GM12878 (cell line): ENCODE measurements around the gene ADAMTSL1. TPM values are rescaled to one million over a fixed set of nuclear protein-coding genes. Genes with fewer than 3 reads are reported as not detected.

ENCODE experiments used
- ATAC-seq: fragments of 200-7000 bp; cut with Tn5 transposase; 3 replicates; pipeline ENCODE4 v1.9.1; 2020; ENCODE audit warnings: mild to moderate bottlenecking, moderate library complexity
- BruUV-seq: library from RNA; stranded (reverse); fragments of 400-500 nt; replicated peaks from 2 replicates; lab custom pipeline; 2021; lab: Mats Ljungman, UMichigan
- CTCF ChIA-PET: fragments of 300-600 bp; sonication (Branson Sonifier 250); formaldehyde crosslinking; extraction: SDS; loops from one replicate; lab custom pipeline; 2021; ENCODE audit warnings: inconsistent platforms; lab: Yijun Ruan, JAX
- POLR2A ChIA-PET: fragments of 350-600 bp; formaldehyde crosslinking; extraction: SDS; loops from one replicate; lab custom pipeline; 2021; ENCODE audit warnings: inconsistent platforms; lab: Charles Lee
- RAD21 ChIA-PET: fragments of 300-600 bp; sonication (Branson Sonifier 250); formaldehyde crosslinking; loops from one replicate; lab custom pipeline; 2023; ENCODE audit warnings: antibody characterized with exemption; ENCODE audit not compliant: unreplicated experiment; lab: Charles Lee
- SMC1A ChIA-PET: fragments of 300-600 bp; sonication (Branson Sonifier 250); formaldehyde crosslinking; loops from one replicate; lab custom pipeline; 2023; ENCODE audit not compliant: unreplicated experiment, uncharacterized antibody; lab: Charles Lee
- DNase-seq: peaks from one replicate; pipeline ENCODE4 v3.0.0-alpha.2; 2011; ENCODE audit warnings: low read depth, low spot score
- FAIRE-seq: peaks from 3 replicates; lab custom pipeline; 2011; peaks lifted over from hg19 to GRCh38; lab: Jason Lieb, UNC
- H2AFZ ChIP-seq: 2 replicates; pipeline ENCODE4 v1.6.0; 2011; ENCODE audit warnings: low read depth, low read length, control low read depth; ENCODE audit not compliant: control insufficient read depth
- H3K27ac ChIP-seq: 2 replicates; pipeline ENCODE4 v1.5.1; 2011; ENCODE audit warnings: control low read depth; ENCODE audit not compliant: control insufficient read depth, insufficient read depth
- H3K27me3 ChIP-seq, 2 experiments: replicated peaks in 1 of 2; 2 replicates each; pipeline versions ENCODE4 v1.6.0 to v1.6.1; 2011; ENCODE audit warnings: low read length in 1 of 2; ENCODE audit not compliant: control insufficient read depth in 2 of 2, insufficient read depth in 2 of 2
- H3K36me3 ChIP-seq, 2 experiments: 2 replicates each; pipeline ENCODE4 v1.5.1; 2011; ENCODE audit warnings: low read length in 1 of 2; ENCODE audit not compliant: control insufficient read depth in 2 of 2, insufficient read depth in 2 of 2
- H3K4me1 ChIP-seq: 2 replicates; pipeline ENCODE4 v1.6.1; 2011; ENCODE audit warnings: mild to moderate bottlenecking, low read length, moderate library complexity, mixed read lengths; ENCODE audit not compliant: control insufficient read depth, insufficient read depth
- H3K4me2 ChIP-seq: 2 replicates; pipeline ENCODE4 v1.6.0; 2011; ENCODE audit warnings: control low read depth; ENCODE audit not compliant: control insufficient read depth, insufficient read depth
- H3K4me3 ChIP-seq: fragments of 200-600 bp; sonication (generic); 2 replicates; pipeline ENCODE4 v1.5.1; 2016
- H3K79me2 ChIP-seq: 2 replicates; pipeline ENCODE4 v1.6.0; 2011; ENCODE audit warnings: low read length; ENCODE audit not compliant: control insufficient read depth, insufficient read depth
- H3K9ac ChIP-seq: 2 replicates; pipeline ENCODE4 v1.8.0; 2011; ENCODE audit warnings: low read length, control low read depth, mixed read lengths; ENCODE audit not compliant: control insufficient read depth, insufficient read depth
- H3K9me3 ChIP-seq: replicated peaks from 3 replicates; pipeline ENCODE4 v1.5.1; 2011; ENCODE audit warnings: mild to moderate bottlenecking, low read length; ENCODE audit not compliant: control insufficient read depth, insufficient read depth
- H4K20me1 ChIP-seq: 2 replicates; pipeline ENCODE4 v1.6.0; 2011; ENCODE audit not compliant: control insufficient read depth, insufficient read depth
- E4F1 ChIP-seq: fragments of 450-650 bp; IDR thresholded peaks from 2 replicates; pipeline ENCODE4 v1.6.1; 2018; ENCODE audit warnings: borderline replicate concordance, mild to moderate bottlenecking; ENCODE audit not compliant: partially characterized antibody
- HSF1 ChIP-seq: fragments of 150-350 bp; IDR thresholded peaks from 2 replicates; pipeline ENCODE4 v1.6.1; 2014; ENCODE audit warnings: mild to moderate bottlenecking, low read depth, low read length
- MAX ChIP-seq: IDR thresholded peaks from 2 replicates; pipeline ENCODE4 v1.6.1; 2012; ENCODE audit warnings: low read depth, low read length, improper control_type of control experiment
- MEF2B ChIP-seq: fragments of 450-650 bp; IDR thresholded peaks from 2 replicates; pipeline ENCODE4 v1.6.1; 2018; ENCODE audit warnings: mild to moderate bottlenecking, moderate library complexity; ENCODE audit not compliant: partially characterized antibody, poor library complexity, severe bottlenecking
- PBX3 ChIP-seq: IDR thresholded peaks from 2 replicates; pipeline ENCODE4 v1.6.1; 2011; ENCODE audit warnings: mild to moderate bottlenecking, low read depth, low read length, moderate library complexity; ENCODE audit not compliant: insufficient replicate concordance
- RCOR1 ChIP-seq: conservative IDR thresholded peaks from 2 replicates; pipeline ENCODE4 v1.6.1; 2012; ENCODE audit warnings: low read depth, low read length, improper control_type of control experiment
- RELA ChIP-seq: fragments of 450-650 bp; IDR thresholded peaks from 2 replicates; pipeline ENCODE4 v1.8.0; 2014; ENCODE audit warnings: borderline replicate concordance; ENCODE audit not compliant: partially characterized antibody
- RUNX3 ChIP-seq: IDR thresholded peaks from 2 replicates; pipeline ENCODE4 v1.6.1; 2012; ENCODE audit warnings: low read length, inconsistent platforms
- TCF12 ChIP-seq: IDR thresholded peaks from 2 replicates; pipeline ENCODE4 v1.6.1; 2011; ENCODE audit warnings: low read depth, mild to moderate bottlenecking, low read length
- TCF7 ChIP-seq: IDR thresholded peaks from 2 replicates; pipeline ENCODE4 v1.6.1; 2014; ENCODE audit warnings: antibody characterized with exemption, borderline replicate concordance
- USF1 ChIP-seq: IDR thresholded peaks from 2 replicates; pipeline ENCODE4 v1.6.1; 2011; ENCODE audit warnings: borderline replicate concordance, low read depth, mild to moderate bottlenecking, moderate library complexity, mixed read lengths, low read length; ENCODE audit not compliant: insufficient read depth; ENCODE audit errors: extremely low read length
- ZNF207 ChIP-seq: fragments of 450-650 bp; IDR thresholded peaks from 2 replicates; pipeline ENCODE4 v1.6.1; 2014; ENCODE audit warnings: antibody characterized with exemption, mild to moderate bottlenecking, borderline replicate concordance
- ZNF384 ChIP-seq: IDR thresholded peaks from 2 replicates; pipeline ENCODE4 v1.6.1; 2012; ENCODE audit warnings: low read depth, mild to moderate bottlenecking, low read length, improper control_type of control experiment, borderline replicate concordance
- WGBS: methylation state at CpG from one replicate; pipeline ENCODE4 v1.1.6; 2016; ENCODE audit warnings: low lambda C conversion rate; ENCODE audit not compliant: insufficient replicate concordance, insufficient coverage; ENCODE audit errors: missing lambda C conversion rate; 5-methylcytosine and 5-hydroxymethylcytosine counted together
- in situ Hi-C: fragments of 300-500 bp; cut with MboI; formaldehyde crosslinking; loops from 9 replicates; pipeline ENCODE4 v1.14.3; 2018; ENCODE audit warnings: mixed read lengths
- intact Hi-C: fragments of 100-400 bp; cut with micrococcal nuclease; formaldehyde crosslinking; loops from one replicate; pipeline ENCODE4 v1.14.2; 2022; ENCODE audit not compliant: unreplicated experiment
- polyA plus RNA-seq, 11 experiments: library from polyadenylated mRNA; depleted of rRNA in 4 of 11; unstranded in 6 of 11; stranded (reverse) in 5 of 11; fragments of >200 nt; fragmentation: Nextera tagmentation in 4 of 11; fragmentation: Illumina TruSeq in 1 of 11; extraction: Ambion mirVana in 4 of 11; extraction: Trizol in 1 of 11; gene quantifications; 1 replicate in 1 of 11; 2 replicates in 10 of 11; pipeline versions ENCODE4 v1.2.1 to v1.2.3, GENCODE V29; 2011 to 2016; ENCODE audit warnings: inconsistent platforms in 2 of 11, missing spikeins in 2 of 11, low read depth in 1 of 11
- total RNA-seq, 4 experiments: library from RNA; depleted of rRNA in 3 of 4; stranded (reverse); fragments of >200 nt in 3 of 4; fragmentation: Illumina TruSeq in 1 of 4; extraction: Trizol in 1 of 4; gene quantifications; 2 replicates each; pipeline versions ENCODE4 v1.2.1 to v1.2.3, GENCODE V29; 2013 to 2021

Gene ADAMTSL1
- total and polyA plus RNA-seq, 10 of the 15 experiments (the other 5 are each of a cell fraction or from before 2014, with no cell fraction given): 0.01 to 0.10 (median 0.07) TPM; not detected in 6

GRCh38 chr9:18499062-18499461, 25.1 kb downstream of the ADAMTSL1 start:
- FAIRE-seq: no peak

More at GRCh38 chr9:18499062-18499461, 25.1 kb downstream of the ADAMTSL1 start:
- H3K4me3 ChIP-seq: no peak overlapping the region
- ChIA-PET CTCF (interaction anchor here (1.0 to 1.2 kb wide), 2 partner anchors 22 to 57 kb away, joined by 3 read pairs; no protein-coding TSS in a partner anchor), RAD21 (no interaction called here), POLR2A (no interaction called here), SMC1A (interaction anchor here (1.2 kb wide), 1 partner anchor 11 kb away, joined by 5 read pairs; no protein-coding TSS in a partner anchor)
- no peak overlapping the region for H3K4me2 ChIP-seq
- no peaks in the 10 kb centered on the region for H4K20me1 ChIP-seq
- no peak overlapping the region for H2AFZ ChIP-seq
- in situ Hi-C loops (no loop called here), intact Hi-C loops (no loop called here)
- no peaks in the 10 kb centered on the region for H3K79me2 ChIP-seq
- H3K36me3 ChIP-seq: no peaks in the 10 kb centered on the region
- no peaks in the 10 kb centered on the region for H3K9me3 ChIP-seq
- DNase-seq (no peak), ATAC-seq (no peak)
- H3K27me3 ChIP-seq: no peaks in the 10 kb centered on the region
- TF ChIP-seq ZNF207: no peak
- no peak for TF ChIP-seq USF1
- TF ChIP-seq E4F1: no peak
- TF ChIP-seq TCF7: no peak
- no peak for TF ChIP-seq RCOR1
- TF ChIP-seq MAX: no peak
- no peak for TF ChIP-seq TCF12
- no peak for TF ChIP-seq RELA
- TF ChIP-seq PBX3: no peak
- TF ChIP-seq HSF1: no peak
- TF ChIP-seq ZNF384: no peak
- TF ChIP-seq MEF2B: no peak
- TF ChIP-seq RUNX3: no peak
- no peak overlapping the region for H3K27ac ChIP-seq
- no peaks in the 10 kb centered on the region for H3K4me1 ChIP-seq
- no TSS peak for BruUV-seq
- 17% methylated on average over 3 of the region's 3 CpGs for WGBS
- H3K9ac ChIP-seq: no peak overlapping the region
